GM12891 (cell line): ENCODE measurements around the gene TNFAIP8.

Experiments used
- PAX5 ChIP-seq: IDR thresholded peaks from 2 replicates; pipeline ENCODE4 v1.6.1; 2011; ENCODE audit warnings: low read length, moderate library complexity, mild to moderate bottlenecking; ENCODE audit not compliant: insufficient read depth, severe bottlenecking
- POLR2AphosphoS5 ChIP-seq: IDR thresholded peaks from 2 replicates; pipeline ENCODE4 v1.6.1; 2011; ENCODE audit warnings: low read depth, low read length, control low read depth
- TAF1 ChIP-seq: IDR thresholded peaks from 2 replicates; pipeline ENCODE4 v1.6.1; 2011; ENCODE audit warnings: low read depth, low read length, control low read depth

DNA sequence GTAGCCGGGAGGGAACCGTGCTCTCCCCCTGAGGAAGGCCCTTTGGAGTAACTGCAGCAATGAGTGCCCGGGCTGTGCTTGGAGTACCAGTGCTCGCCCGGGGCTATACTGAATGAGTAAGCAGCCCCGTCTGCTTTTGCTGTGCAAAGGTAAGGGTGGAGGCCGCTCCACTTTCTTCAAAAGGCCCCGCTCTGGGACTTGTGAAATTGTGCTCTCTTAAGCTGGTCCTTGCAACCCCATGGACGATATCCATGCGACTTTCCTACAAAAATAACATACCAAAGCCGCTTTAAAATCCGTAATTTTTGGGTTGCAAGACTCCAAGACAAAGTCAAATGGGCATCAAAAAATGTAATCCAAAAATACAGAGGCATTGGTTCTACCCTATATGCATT, 578 bp upstream of the TNFAIP8 start:
- TF ChIP-seq TAF1 (no peak), POLR2AphosphoS5 (no peak), PAX5 (no peak)
